ENCODE measurements around the gene FA2H.

The FA2H gene

DNA sequence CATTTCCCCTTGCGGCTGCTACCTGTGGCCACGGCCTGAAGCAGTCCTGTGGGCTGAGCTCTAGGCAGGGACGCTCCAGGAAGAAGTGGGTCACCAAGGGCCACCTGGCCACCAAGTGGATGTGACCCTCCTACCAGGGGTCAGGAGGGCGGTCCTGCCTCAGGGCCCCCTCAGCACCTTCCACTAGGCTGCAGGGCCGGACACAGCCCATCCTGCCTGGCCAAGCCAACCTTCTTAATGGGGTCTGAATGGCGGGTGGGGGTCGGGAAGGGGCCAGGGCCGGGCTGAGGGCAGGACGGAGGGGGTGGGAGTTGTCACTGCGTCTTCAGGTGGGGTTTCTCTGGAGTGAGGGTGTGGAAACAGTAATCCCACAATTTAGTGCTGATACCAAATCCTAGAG, 60.7 kb downstream of the FA2H start:
- Mint-ChIP-seq H3K27me3 (ENCODE audit: low read depth, poor library complexity) (peaks cover 10% of the 10 kb centered on the region), H3K27ac (no peak overlapping the region), H3K4me3 (no peak overlapping the region), H3K9me3 (no peaks in the 10 kb centered on the region), H3K4me1 (peaks cover 5% of the 10 kb centered on the region), H3K36me3 (ENCODE audit: low read depth) (no peaks in the 10 kb centered on the region)
- DNase-seq = no peak
- TF ChIP-seq, protein P1, sequence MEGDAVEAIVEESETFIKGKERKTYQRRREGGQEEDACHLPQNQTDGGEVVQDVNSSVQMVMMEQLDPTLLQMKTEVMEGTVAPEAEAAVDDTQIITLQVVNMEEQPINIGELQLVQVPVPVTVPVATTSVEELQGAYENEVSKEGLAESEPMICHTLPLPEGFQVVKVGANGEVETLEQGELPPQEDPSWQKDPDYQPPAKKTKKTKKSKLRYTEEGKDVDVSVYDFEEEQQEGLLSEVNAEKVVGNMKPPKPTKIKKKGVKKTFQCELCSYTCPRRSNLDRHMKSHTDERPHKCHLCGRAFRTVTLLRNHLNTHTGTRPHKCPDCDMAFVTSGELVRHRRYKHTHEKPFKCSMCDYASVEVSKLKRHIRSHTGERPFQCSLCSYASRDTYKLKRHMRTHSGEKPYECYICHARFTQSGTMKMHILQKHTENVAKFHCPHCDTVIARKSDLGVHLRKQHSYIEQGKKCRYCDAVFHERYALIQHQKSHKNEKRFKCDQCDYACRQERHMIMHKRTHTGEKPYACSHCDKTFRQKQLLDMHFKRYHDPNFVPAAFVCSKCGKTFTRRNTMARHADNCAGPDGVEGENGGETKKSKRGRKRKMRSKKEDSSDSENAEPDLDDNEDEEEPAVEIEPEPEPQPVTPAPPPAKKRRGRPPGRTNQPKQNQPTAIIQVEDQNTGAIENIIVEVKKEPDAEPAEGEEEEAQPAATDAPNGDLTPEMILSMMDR (IDR thresholded peaks at IDR 0.05) = no peak

- no peak overlapping the region for H3K4me3 Mint-ChIP-seq
- no peaks in the 10 kb centered on the region for H3K36me3 Mint-ChIP-seq (ENCODE audit: low read depth)
- no peaks in the 10 kb centered on the region for H3K9me3 Mint-ChIP-seq
- no peak for DNase-seq
- TF ChIP-seq, protein P1 (IDR thresholded peaks at IDR 0.05) = no peak
- H3K27me3 Mint-ChIP-seq (ENCODE audit: low read depth, poor library complexity) = peaks cover 10% of the 10 kb centered on the region
- H3K4me1 Mint-ChIP-seq = peaks cover 5% of the 10 kb centered on the region
- H3K27ac Mint-ChIP-seq = no peak overlapping the region
Observed at GRCh38 chr16:74713325-74713724, 61.3 kb downstream of the FA2H start.

DNA sequence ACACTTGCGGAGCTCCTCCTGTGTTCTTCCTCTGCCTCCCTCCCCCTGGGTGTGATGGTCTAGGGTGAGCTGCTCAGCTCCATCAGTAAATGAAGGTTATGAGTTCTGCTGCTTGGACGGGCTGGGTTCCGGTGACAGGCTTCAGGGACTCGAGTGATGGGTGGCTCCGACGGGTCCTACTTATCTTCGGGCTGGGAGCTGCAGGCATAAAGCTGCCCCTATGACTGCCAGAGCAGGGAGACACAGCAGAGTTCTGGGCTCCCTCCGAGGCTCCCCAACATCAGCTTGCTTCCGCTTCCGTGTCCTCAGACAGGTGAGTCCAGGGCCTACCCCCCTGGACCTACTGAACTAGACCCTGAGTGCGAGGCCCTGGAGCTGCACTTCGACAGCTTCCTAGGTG, 62.7 kb downstream of the FA2H start:
- H3K9me3 Mint-ChIP-seq = no peaks in the 10 kb centered on the region
- no peaks in the 10 kb centered on the region for H3K36me3 Mint-ChIP-seq (ENCODE audit: low read depth)
- H3K4me1 Mint-ChIP-seq = peaks cover 5% of the 10 kb centered on the region

DNA sequence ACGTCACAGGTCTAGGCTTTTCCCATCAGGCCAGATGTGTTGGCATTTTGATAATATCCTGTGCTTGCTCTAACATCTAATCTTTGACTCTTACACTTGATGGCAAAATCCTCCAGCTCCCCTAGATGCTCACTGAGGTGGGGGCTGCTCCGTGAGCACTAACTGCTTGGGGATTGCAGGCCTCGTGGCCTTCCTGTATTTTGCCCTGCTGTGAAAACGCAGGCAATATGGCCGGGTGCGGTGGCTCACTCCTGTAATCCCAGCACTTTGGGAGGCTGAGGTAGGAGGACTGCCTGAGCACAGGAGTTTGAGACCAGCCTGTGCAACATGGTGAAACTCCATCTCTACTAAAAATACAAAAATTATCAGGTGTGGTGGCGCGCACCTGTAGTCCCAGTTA, 64.2 kb downstream of the FA2H start:
- Mint-ChIP-seq H3K27me3 (ENCODE audit: low read depth, poor library complexity) (peaks cover 8% of the 10 kb centered on the region), H3K27ac (no peak overlapping the region), H3K4me1 (peaks cover 5% of the 10 kb centered on the region), H3K9me3 (no peaks in the 10 kb centered on the region), H3K4me3 (no peak overlapping the region), H3K36me3 (ENCODE audit: low read depth) (no peaks in the 10 kb centered on the region)
- TF ChIP-seq, protein P1 (IDR thresholded peaks at IDR 0.05) = no peak
- no peak for DNase-seq

More for the DNA sequence above, 62.7 kb downstream of the FA2H start:
- H3K27me3 Mint-ChIP-seq (ENCODE audit: low read depth, poor library complexity) = peaks cover 4% of the 10 kb centered on the region
- TF ChIP-seq, protein P1 (IDR thresholded peaks at IDR 0.05) = no peak
- DNase-seq = no peak
- no peak overlapping the region for H3K4me3 Mint-ChIP-seq
- H3K27ac Mint-ChIP-seq = peak overlapping the region; percentile 80

DNA sequence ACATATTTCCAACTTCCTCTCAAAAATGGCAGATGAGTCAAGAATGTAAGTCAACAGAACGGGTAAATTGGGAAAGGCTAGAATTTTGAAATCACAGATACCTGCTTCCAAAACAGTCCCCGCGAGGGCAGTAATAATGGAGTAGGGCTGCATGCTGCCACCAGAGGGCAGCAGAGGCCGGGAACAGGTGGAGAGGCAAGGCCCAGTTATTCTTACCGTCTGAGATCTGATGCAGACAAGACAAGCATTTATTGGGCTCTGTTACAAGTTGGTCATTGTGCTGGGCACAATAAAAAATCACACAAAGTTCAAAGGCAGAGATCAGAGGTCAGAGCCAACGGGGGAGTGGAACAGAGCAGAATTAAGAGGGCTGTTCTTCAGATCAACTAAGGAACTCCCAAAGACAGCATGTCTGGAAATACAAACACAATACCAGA, 65.2 kb downstream of the FA2H start:
- Mint-ChIP-seq H3K27me3 (ENCODE audit: low read depth, poor library complexity) (peaks cover 8% of the 10 kb centered on the region), H3K9me3 (no peaks in the 10 kb centered on the region), H3K36me3 (ENCODE audit: low read depth) (no peaks in the 10 kb centered on the region), H3K27ac (no peak overlapping the region), H3K4me1 (peaks cover 5% of the 10 kb centered on the region), H3K4me3 (no peak overlapping the region)
- TF ChIP-seq, protein P1 (IDR thresholded peaks at IDR 0.05) = peak; percentile 97
- peak; percentile 88 for DNase-seq

DNA sequence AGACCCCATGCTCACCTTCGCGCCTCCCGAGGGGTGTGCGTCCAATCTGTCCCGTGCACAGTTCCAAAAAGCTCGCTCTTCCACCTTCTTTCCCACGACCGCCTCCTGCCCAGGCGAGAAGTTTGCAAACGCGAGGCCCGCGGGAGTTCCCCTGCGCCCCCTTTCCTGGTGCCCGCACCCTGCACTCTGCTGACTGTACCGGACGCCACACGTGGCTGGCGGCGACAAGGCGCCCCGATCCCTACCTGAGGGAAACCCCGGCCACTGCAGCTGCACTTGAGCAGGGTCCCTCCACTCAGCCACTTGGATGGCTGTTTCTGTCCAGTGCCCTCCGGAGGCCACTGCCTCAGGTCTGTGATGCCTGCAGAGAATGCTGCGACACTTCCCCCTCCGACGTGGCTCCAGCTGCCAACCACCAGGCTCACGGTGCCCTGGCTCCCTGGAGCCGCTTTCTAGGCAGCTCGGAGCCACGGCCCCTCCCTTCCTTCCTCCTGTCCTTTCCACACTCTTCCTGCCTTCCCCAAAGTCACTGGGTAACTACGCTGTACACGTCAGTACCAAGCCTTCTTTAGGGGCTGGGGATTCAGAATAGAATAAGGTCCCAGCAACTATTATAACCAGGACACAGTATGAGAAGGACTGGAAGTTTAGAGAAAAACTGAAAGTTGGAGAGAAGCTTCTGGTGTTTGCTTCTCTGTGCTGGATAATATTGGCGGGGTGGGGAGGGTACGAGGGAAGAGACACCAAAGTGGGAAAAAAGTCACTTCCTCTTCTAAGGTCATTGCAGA, 74.0 kb downstream of the FA2H start, which contains the start of gene MLKL:
Gene MLKL (minus strand): TSS at position 425 of the 788 bp plus-strand sequence. CDS start 5,105 bp downstream, outside the sequence.
- Mint-ChIP-seq H3K9me3 (peaks cover 8% of the 10 kb centered on the region), H3K27me3 (ENCODE audit: low read depth, poor library complexity) (peaks cover 38% of the 10 kb centered on the region), H3K27ac (no peak within 1 kb of the TSS), H3K36me3 (ENCODE audit: low read depth) (no peaks in the 10 kb centered on the region), H3K4me1 (peaks cover 16% of the 10 kb centered on the region), H3K4me3 (peak within 1 kb of the TSS; percentile 78)
- DNase-seq = no peak
- TF ChIP-seq, protein P1 (IDR thresholded peaks at IDR 0.05) = no peak

Data from nephron progenitor cell (in vitro differentiated cells).